Measurements from ENCODE around the gene ZNF692. TPM values are rescaled to one million over a fixed set of nuclear protein-coding genes. Genes with fewer than 3 reads are reported as not detected.

The ZNF692 gene
- total RNA-seq, 1 experiment from 2014 or later = 40.1 TPM

GRCh38 chr1:248811514-248812490 lies 47.1 kb downstream of the ZNF692 start:
- peak; percentile 43; the same call in 2 of the 3 replicates for TF ChIP-seq CTCF (conservative IDR thresholded peaks at IDR 0.05)
- Histone ChIP-seq H3T11ph (ENCODE audit: low read length) (no peak overlapping the region), H3K18ac (ENCODE audit: insufficient read length, low read depth, low read length) (no peak overlapping the region), H4K20me1 (ENCODE audit: control insufficient read depth, insufficient read depth, insufficient read length) (no peaks in the 10 kb centered on the region), H2BK15ac (ENCODE audit: low read depth, low read length) (no peak overlapping the region), H2BK120ac (ENCODE audit: low read depth, low read length, poor library complexity, severe bottlenecking) (no peak overlapping the region), H3K9ac (ENCODE audit: extremely low read depth, insufficient read length, low read length) (no peak overlapping the region), H3K4ac (ENCODE audit: low read depth, low read length) (no peak overlapping the region), H2BK5ac (ENCODE audit: insufficient read length, low read length) (no peak overlapping the region), H4K8ac (replicated peaks; ENCODE audit: insufficient read length, low read depth, low read length) (no peak overlapping the region), H4K5ac (ENCODE audit: insufficient read length, low read depth, low read length) (no peak overlapping the region), H3K79me1 (ENCODE audit: insufficient read depth, low read depth, low read length, poor library complexity, severe bottlenecking) (no peaks in the 10 kb centered on the region), H3K23ac (ENCODE audit: insufficient read length, low read depth, low read length) (no peak overlapping the region), H3K79me2 (ENCODE audit: insufficient read depth, low read length) (no peaks in the 10 kb centered on the region), H3K56ac (ENCODE audit: insufficient read length, low read depth, low read length) (no peak overlapping the region), H3K27me3 (ENCODE audit: insufficient read depth, low read length) (no peaks in the 10 kb centered on the region), H3K23me2 (ENCODE audit: insufficient read length, low read depth, low read length, poor library complexity, severe bottlenecking) (no peaks in the 10 kb centered on the region), H2BK12ac (ENCODE audit: insufficient read length, low read depth, low read length) (no peak overlapping the region), H3K14ac (ENCODE audit: insufficient read depth, low read length) (no peak overlapping the region), H3K9me3 (ENCODE audit: control insufficient read depth, low read depth, low read length) (no peaks in the 10 kb centered on the region), H2AFZ (ENCODE audit: low read length) (no peak overlapping the region), H3K4me1 (ENCODE audit: insufficient read depth, low read length) (no peaks in the 10 kb centered on the region), H4K91ac (ENCODE audit: insufficient read length, low read depth, low read length) (no peak overlapping the region), H2BK20ac (ENCODE audit: low read depth, low read length, poor library complexity, severe bottlenecking) (no peak overlapping the region), H2AK5ac (ENCODE audit: insufficient read length, low read length) (no peak overlapping the region), H3K4me2 (ENCODE audit: insufficient read depth, insufficient read length, low read length) (no peak overlapping the region), H3K27ac (ENCODE audit: insufficient read length, low read depth, low read length) (no peak overlapping the region)
- DNase-seq = peak; percentile 72
- Mint-ChIP-seq H3K9me3 (no peaks in the 10 kb centered on the region), H3K4me3 (no peak overlapping the region), H3K27ac (0 out of 7 replicates have a peak overlapping the region, but pooled peaks of 1 of the 3 experiments have one; percentile 64), H3K36me3 (ENCODE audit: insufficient read depth in 1 of 3, low read depth in 3 of 3) (peaks cover 28 to 51% (median 51%) of the 10 kb centered on the region in 3 experiments), H3K4me1 (peaks cover 15 to 17% of the 10 kb centered on the region in 2 experiments), H3K27me3 (ENCODE audit: low read depth) (no peaks in the 10 kb centered on the region)
- no CpG with 5 or more reads among the region's 57 CpGs for WGBS (ENCODE audit: extremely low coverage, insufficient read length, low lambda C conversion rate)

All from H9 (cell line).